K562 (cell line): ENCODE data around the gene FHL5. TPM values are rescaled to one million over a fixed set of nuclear protein-coding genes. Genes with fewer than 3 reads are reported as not detected.

Experiments used
- BDP1 ChIP-seq: IDR thresholded peaks from 3 replicates; pipeline ENCODE4 v1.6.1; 2011; ENCODE audit not compliant: insufficient read length, insufficient read depth
- CBFA2T3 ChIP-seq: fragments of 450-650 bp; IDR thresholded peaks from 2 replicates; pipeline ENCODE4 v1.6.1; 2017
- CBX5 ChIP-seq: IDR thresholded peaks from 2 replicates; pipeline ENCODE4 v1.6.1; 2014; ENCODE audit warnings: low read depth, borderline replicate concordance
- CCAR2 ChIP-seq: fragments of 200-400 bp; formaldehyde crosslinking; IDR thresholded peaks from 2 replicates; pipeline ENCODE4 v1.6.1; 2017; ENCODE audit warnings: mild to moderate bottlenecking, low read depth, low read length
- ETV5 ChIP-seq: sonication (generic); formaldehyde crosslinking; IDR thresholded peaks from 2 replicates; pipeline ENCODE4 v1.4.0; 2020; ENCODE audit warnings: low read depth, mild to moderate bottlenecking, missing genetic modification reagents
- FOXM1 ChIP-seq, 2 experiments: fragments of 450-650 bp in 1 of 2; sonication (generic) in 1 of 2; formaldehyde crosslinking in 1 of 2; IDR thresholded peaks; 2 replicates each; pipeline versions ENCODE4 v1.6.1 to v1.9.0; 2017 to 2022; ENCODE audit warnings: low read depth in 2 of 2, mild to moderate bottlenecking in 2 of 2, missing genetic modification reagents in 1 of 2, moderate library complexity in 1 of 2
- GABPA ChIP-seq: fragments of 200-800 bp; sonication (Bioruptor generic); conservative IDR thresholded peaks from 2 replicates; pipeline ENCODE4 v1.6.1; 2016; ENCODE audit warnings: low read depth, missing genetic modification characterization, missing compliant biosample characterization
- HNRNPLL ChIP-seq: fragments of 200-400 bp; formaldehyde crosslinking; IDR thresholded peaks from 2 replicates; pipeline ENCODE4 v1.6.1; 2017; ENCODE audit warnings: low read length, low read depth, mild to moderate bottlenecking; ENCODE audit not compliant: poor library complexity, severe bottlenecking
- JUN ChIP-seq, 2 experiments: sonication (generic) in 1 of 2; formaldehyde crosslinking in 1 of 2; IDR thresholded peaks; 2 replicates each; pipeline versions ENCODE4 v1.6.1 to v1.8.0; 2012 to 2022; ENCODE audit warnings: borderline replicate concordance in 2 of 2, mild to moderate bottlenecking in 2 of 2, improper control_type of control experiment in 1 of 2, low read depth in 1 of 2, low read length in 1 of 2, missing genetic modification reagents in 1 of 2
- MCM3 ChIP-seq: fragments of 450-650 bp; IDR thresholded peaks from 2 replicates; pipeline ENCODE4 v1.6.1; 2016
- MED1 ChIP-seq: sonication (generic); formaldehyde crosslinking; IDR thresholded peaks from 2 replicates; pipeline ENCODE4 v1.8.1; 2023; ENCODE audit warnings: missing genetic modification reagents, borderline replicate concordance
- NCOR1 ChIP-seq: fragments of 450-650 bp; IDR thresholded peaks from 2 replicates; pipeline ENCODE4 v1.6.1; 2016; ENCODE audit warnings: mild to moderate bottlenecking, moderate library complexity
- PHTF2 ChIP-seq: fragments of 250-450 bp; sonication (Bioruptor Pico); IDR thresholded peaks from 2 replicates; pipeline ENCODE4 v1.5.0; 2021; ENCODE audit warnings: mild to moderate bottlenecking
- RBBP5 ChIP-seq: fragments of 200-600 bp; sonication (generic); IDR thresholded peaks from 2 replicates; pipeline ENCODE4 v1.6.1; 2012; ENCODE audit warnings: borderline replicate concordance, mild to moderate bottlenecking, low read length, control low read depth, inconsistent platforms; ENCODE audit not compliant: insufficient read depth, poor library complexity, severe bottlenecking
- RBM25 ChIP-seq: fragments of 200-400 bp; formaldehyde crosslinking; IDR thresholded peaks from 2 replicates; pipeline ENCODE4 v1.6.1; 2018; ENCODE audit warnings: low read length, low read depth, moderate library complexity; ENCODE audit not compliant: severe bottlenecking
- RBM39 ChIP-seq: fragments of 200-400 bp; formaldehyde crosslinking; optimal IDR thresholded peaks from 2 replicates; pipeline ENCODE3; 2018; ENCODE audit warnings: low read depth, low read length
- SRSF7 ChIP-seq: fragments of 200-400 bp; formaldehyde crosslinking; optimal IDR thresholded peaks from 2 replicates; pipeline ENCODE3; 2017; ENCODE audit warnings: mild to moderate bottlenecking, low read depth, low read length
- ZFP30 ChIP-seq: fragments of 250-450 bp; sonication (Bioruptor Pico); IDR thresholded peaks from 2 replicates; pipeline ENCODE4 v1.8.0; 2022; ENCODE audit warnings: moderate library complexity, mild to moderate bottlenecking, inconsistent platforms, borderline replicate concordance
- ZNF3 ChIP-seq: fragments of 250-450 bp; sonication (Bioruptor Pico); IDR thresholded peaks from 2 replicates; pipeline ENCODE4 v1.5.0; 2021; ENCODE audit warnings: mild to moderate bottlenecking, moderate library complexity
- ZNF311 ChIP-seq: fragments of 250-450 bp; sonication (Bioruptor Pico); IDR thresholded peaks from 2 replicates; pipeline ENCODE4 v1.4.0; 2020; ENCODE audit warnings: mild to moderate bottlenecking, moderate library complexity
- ZNF354B ChIP-seq: fragments of 250-450 bp; sonication (Bioruptor Pico); IDR thresholded peaks from 2 replicates; pipeline ENCODE4 v1.4.0; 2020
- ZNF384 ChIP-seq: IDR thresholded peaks from 2 replicates; pipeline ENCODE4 v1.6.1; 2012; ENCODE audit warnings: low read depth, low read length, improper control_type of control experiment
- ZNF764 ChIP-seq: fragments of 250-450 bp; sonication (Bioruptor Pico); IDR thresholded peaks from 2 replicates; pipeline ENCODE4 v1.4.0; 2020; ENCODE audit warnings: low read depth, mild to moderate bottlenecking, moderate library complexity
- ZNF785 ChIP-seq: fragments of 250-450 bp; sonication (Bioruptor Pico); IDR thresholded peaks from 2 replicates; pipeline ENCODE4 v1.4.0; 2020; ENCODE audit warnings: mild to moderate bottlenecking
- polyA plus RNA-seq, 8 experiments: library from polyadenylated mRNA; depleted of rRNA in 4 of 8; stranded (reverse) in 5 of 8; unstranded in 3 of 8; fragments of >200 nt; fragmentation: Nextera tagmentation in 2 of 8; fragmentation: Illumina TruSeq in 1 of 8; extraction: Ambion mirVana in 2 of 8; extraction: Trizol in 1 of 8; gene quantifications; 2 replicates each; pipeline versions ENCODE4 v1.2.1 to v1.2.3, GENCODE V29; 2011 to 2014; ENCODE audit warnings: inconsistent platforms in 1 of 8, missing spikeins in 1 of 8
- total RNA-seq, 7 experiments: library from RNA; depleted of rRNA in 6 of 7; stranded (reverse); fragments of >200 nt in 6 of 7; fragmentation: Illumina TruSeq in 2 of 7; extraction: Trizol in 2 of 7; gene quantifications; 2 replicates each; pipeline versions ENCODE4 v1.2.1 to v1.2.3, GENCODE V29; 2011 to 2021; ENCODE audit warnings: low replicate concordance in 1 of 7
- TF ChIP-seq, protein P1 (sequence below): fragments of 250-450 bp; sonication (Bioruptor Pico); IDR thresholded peaks from 2 replicates; pipeline ENCODE4 v1.6.1; 2021; ENCODE audit warnings: mild to moderate bottlenecking
- TF ChIP-seq, protein P2 (sequence below), 2 experiments: IDR thresholded peaks in 1 of 2; conservative IDR thresholded peaks in 1 of 2; 2 replicates each; pipeline ENCODE4 v1.6.1; 2016; ENCODE audit warnings: low read depth in 2 of 2, mild to moderate bottlenecking in 1 of 2, missing compliant biosample characterization in 1 of 2, missing genetic modification characterization in 1 of 2, moderate library complexity in 1 of 2

Gene FHL5
- total and polyA plus RNA-seq, 9 of the 15 experiments (the other 6 are each of a cell fraction or from before 2014, with no cell fraction given) = not detected

DNA sequence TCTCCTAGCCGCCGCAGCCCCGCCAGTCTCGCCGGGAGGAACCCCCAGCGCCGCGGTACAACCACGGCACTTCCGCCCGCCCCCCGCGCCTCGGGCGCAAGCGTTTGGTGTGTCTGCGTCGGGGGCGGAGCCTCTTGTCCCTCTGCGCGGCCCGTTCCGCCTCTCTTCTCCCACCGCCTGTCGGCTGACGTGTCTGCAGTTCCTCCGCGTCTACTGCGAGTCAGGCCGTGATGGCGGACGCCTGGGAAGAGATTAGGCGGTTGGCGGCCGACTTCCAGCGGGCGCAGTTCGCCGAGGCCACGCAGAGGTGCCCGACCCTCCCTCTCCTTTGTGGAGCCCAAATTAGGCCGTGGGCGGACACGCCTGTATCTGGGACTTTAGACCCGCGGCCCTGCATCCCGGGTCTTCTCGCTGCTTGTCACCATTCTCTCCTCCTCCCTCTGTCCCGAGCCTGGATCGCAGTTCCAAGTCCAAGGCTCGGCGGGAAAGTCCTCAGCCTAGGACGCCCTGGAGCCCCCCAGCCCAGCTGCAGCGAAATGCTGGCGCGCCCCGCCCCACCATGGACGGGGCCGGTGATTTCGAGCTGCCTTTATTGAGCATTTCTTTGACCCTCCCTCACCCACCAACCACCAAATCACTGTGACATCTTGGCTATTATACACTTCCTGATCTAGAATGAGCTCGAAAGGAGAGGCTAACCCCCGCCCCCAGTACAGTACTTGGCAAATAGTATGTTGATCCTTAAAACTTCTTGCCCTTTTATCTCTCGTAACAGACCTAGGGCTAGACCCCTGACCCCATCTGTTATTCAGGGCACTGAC lies 41.1 kb upstream of the FHL5 start, which contains the start of gene UFL1 (continued):
- TF ChIP-seq CBFA2T3 (peak; percentile 69), BDP1 (no peak), NCOR1 (peak; percentile 59), SRSF7 (no peak), PHTF2 (CRISPR knock-in tag) (no peak), RBM25 (no peak), HNRNPLL (peak; percentile 99), ZNF3 (CRISPR knock-in tag) (no peak), MCM3 (no peak), ETV5 (CRISPR knock-in tag) (peak; percentile 75), ZNF384 (no peak), CBX5 (no peak), RBBP5 (peak; percentile 76), CCAR2 (no peak), RBM39 (no peak), MED1 (CRISPR knock-in tag) (no peak), ZNF785 (no peak), ZNF354B (CRISPR knock-in tag) (no peak), ZFP30 (CRISPR knock-in tag) (no peak), ZNF311 (CRISPR knock-in tag) (no peak), ZNF764 (CRISPR knock-in tag) (no peak), GABPA (tag) (peak; percentile 83), JUN (IDR thresholded peaks at IDR 0.05; ENCODE audit: borderline replicate concordance, low read depth, low read length) (0 out of 2 replicates have a peak, but pooled peaks have one; percentile 10), JUN (CRISPR knock-in tag; IDR thresholded peaks at IDR 0.05; ENCODE audit: borderline replicate concordance) (peak; percentile 7; the same call in 1 of the 2 replicates), FOXM1 (IDR thresholded peaks at IDR 0.05; ENCODE audit: low read depth) (peak; percentile 25; the same call in 1 of the 2 replicates), FOXM1 (CRISPR knock-in tag; IDR thresholded peaks at IDR 0.05; ENCODE audit: low read depth) (no peak)
- TF ChIP-seq, protein P1, sequence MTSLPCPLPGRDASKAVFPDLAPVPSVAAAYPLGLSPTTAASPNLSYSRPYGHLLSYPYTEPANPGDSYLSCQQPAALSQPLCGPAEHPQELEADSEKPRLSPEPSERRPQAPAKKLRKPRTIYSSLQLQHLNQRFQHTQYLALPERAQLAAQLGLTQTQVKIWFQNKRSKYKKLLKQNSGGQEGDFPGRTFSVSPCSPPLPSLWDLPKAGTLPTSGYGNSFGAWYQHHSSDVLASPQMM = no peak
- TF ChIP-seq, protein P2, sequence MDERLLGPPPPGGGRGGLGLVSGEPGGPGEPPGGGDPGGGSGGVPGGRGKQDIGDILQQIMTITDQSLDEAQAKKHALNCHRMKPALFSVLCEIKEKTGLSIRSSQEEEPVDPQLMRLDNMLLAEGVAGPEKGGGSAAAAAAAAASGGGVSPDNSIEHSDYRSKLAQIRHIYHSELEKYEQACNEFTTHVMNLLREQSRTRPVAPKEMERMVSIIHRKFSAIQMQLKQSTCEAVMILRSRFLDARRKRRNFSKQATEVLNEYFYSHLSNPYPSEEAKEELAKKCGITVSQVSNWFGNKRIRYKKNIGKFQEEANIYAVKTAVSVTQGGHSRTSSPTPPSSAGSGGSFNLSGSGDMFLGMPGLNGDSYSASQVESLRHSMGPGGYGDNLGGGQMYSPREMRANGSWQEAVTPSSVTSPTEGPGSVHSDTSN (CRISPR knock-in tag; IDR thresholded peaks at IDR 0.05; ENCODE audit: low read depth) = peak; percentile 63; the same call in 1 of the 2 replicates
- TF ChIP-seq, protein P2 (tag; conservative IDR thresholded peaks at IDR 0.05; ENCODE audit: low read depth) = 0 out of 2 replicates have a peak, but pooled peaks have one; percentile 8
